NB4 (cell line): ENCODE results near the gene DLG5.

Source experiments
- POLR2A ChIP-seq: IDR thresholded peaks from 2 replicates; pipeline ENCODE4 v1.6.1; 2011; ENCODE audit warnings: mild to moderate bottlenecking; ENCODE audit not compliant: insufficient read length; ENCODE audit errors: extremely low read depth
- TF ChIP-seq, protein P1 (sequence below): IDR thresholded peaks from one replicate; pipeline ENCODE4 v1.5.1; 2012; ENCODE audit warnings: low read depth, low read length

DNA sequence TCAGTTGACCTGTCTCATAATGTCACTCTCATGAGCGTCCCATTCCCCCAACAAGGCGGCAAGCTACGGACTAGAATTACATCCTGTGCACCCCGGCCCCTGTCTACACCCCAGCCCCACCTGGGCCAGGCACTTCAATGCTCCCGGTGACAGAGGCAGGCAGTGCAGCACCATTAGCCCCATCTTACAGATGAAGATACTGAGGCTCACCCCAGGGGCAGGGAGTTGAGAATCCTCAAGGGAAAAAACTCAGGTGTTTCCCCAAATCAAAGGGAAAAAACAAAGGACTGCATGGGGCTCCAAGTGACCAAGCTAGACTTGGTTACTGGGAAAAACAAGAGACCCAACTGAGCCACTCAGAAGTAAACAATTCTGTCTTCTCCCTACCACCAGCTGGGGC is 4.5 kb downstream of the DLG5 start:
- TF ChIP-seq, protein P1, sequence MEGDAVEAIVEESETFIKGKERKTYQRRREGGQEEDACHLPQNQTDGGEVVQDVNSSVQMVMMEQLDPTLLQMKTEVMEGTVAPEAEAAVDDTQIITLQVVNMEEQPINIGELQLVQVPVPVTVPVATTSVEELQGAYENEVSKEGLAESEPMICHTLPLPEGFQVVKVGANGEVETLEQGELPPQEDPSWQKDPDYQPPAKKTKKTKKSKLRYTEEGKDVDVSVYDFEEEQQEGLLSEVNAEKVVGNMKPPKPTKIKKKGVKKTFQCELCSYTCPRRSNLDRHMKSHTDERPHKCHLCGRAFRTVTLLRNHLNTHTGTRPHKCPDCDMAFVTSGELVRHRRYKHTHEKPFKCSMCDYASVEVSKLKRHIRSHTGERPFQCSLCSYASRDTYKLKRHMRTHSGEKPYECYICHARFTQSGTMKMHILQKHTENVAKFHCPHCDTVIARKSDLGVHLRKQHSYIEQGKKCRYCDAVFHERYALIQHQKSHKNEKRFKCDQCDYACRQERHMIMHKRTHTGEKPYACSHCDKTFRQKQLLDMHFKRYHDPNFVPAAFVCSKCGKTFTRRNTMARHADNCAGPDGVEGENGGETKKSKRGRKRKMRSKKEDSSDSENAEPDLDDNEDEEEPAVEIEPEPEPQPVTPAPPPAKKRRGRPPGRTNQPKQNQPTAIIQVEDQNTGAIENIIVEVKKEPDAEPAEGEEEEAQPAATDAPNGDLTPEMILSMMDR, result no peak
- no peak for TF ChIP-seq POLR2A
